Forelimb muscle (tissue), 1 donor: ENCODE results near the gene RASL12. TPM values are rescaled to one million over a fixed set of nuclear protein-coding genes. Genes with fewer than 3 reads are reported as not detected.
"Not testable (repeated sequence)": the region's sequence is repeated elsewhere in the genome, so short reads cannot be mapped to it uniquely, and the experiment has no call there.

ENCODE experiments used
- DNase-seq: peaks from one replicate; pipeline ENCODE4 v3.0.0-alpha.2; 2013; ENCODE audit warnings: low read depth
- polyA plus RNA-seq: library from polyadenylated mRNA; unstranded; fragments of 120-200 nt; gene quantifications from one replicate; pipeline ENCODE4 v1.2.1, GENCODE V29; 2013; ENCODE audit not compliant: insufficient read length

RASL12 gene, protein sequence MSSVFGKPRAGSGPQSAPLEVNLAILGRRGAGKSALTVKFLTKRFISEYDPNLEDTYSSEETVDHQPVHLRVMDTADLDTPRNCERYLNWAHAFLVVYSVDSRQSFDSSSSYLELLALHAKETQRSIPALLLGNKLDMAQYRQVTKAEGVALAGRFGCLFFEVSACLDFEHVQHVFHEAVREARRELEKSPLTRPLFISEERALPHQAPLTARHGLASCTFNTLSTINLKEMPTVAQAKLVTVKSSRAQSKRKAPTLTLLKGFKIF
- 12.7 TPM for polyA plus RNA-seq

DNA sequence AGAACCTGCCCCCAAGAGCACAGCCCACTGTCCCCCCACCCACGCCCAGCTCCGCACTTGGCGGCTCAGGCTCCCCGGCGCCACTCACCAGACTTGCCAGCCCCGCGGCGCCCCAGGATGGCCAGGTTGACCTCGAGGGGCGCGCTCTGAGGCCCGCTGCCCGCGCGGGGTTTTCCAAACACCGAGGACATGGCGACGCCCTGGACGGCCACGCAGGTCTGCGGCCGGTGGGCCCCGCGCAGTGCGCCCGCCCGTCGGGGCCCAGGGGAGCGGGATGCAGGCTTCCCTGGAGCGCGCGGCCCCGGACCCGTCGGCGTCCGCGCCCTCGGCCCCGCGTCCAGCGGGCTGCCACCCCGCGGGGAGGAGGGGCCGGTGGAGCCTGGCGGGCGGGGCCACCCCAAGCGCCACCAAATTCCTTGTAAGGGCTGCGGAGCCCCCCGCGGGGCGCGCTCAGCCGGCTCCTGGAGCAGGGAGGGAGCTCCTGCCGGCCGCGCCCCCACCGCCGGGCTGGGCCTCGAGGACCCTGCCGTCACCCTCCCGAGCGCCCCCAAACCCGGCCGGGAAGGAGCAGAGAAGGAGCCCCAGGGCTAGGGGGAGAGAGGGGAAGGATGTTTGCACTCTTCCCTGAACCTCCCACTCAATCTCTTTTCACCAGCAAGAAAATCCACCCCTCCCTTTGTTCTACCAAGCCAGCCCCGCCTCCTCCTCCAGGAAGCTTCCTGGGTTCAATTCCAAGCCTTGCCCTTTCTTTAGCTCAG lies at the start of gene RASL12:
TSS of gene RASL12 (minus strand) at position 347 of the 758 bp plus-strand sequence. CDS start at position 191, 156 bp downstream.
- DNase-seq, result no peak

DNA sequence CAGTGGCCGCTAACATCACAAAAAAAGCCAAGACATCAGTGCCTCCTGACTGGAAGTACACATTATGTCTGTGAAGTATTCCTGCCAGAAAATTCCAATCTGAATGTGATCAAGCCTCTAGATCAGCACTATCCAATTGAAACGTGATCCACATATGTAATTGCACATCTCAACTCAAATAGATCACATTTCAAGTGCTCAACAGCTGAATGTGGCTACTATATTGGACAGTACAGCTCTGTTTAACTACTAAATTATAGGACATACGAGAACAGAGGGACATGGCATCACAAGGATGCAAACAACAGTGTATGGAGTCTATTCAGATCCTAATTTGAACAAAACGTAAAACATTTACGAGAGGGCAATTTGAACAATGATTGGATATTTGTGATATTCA lies 47.8 kb upstream of the RASL12 start:
- no peak for DNase-seq

DNA sequence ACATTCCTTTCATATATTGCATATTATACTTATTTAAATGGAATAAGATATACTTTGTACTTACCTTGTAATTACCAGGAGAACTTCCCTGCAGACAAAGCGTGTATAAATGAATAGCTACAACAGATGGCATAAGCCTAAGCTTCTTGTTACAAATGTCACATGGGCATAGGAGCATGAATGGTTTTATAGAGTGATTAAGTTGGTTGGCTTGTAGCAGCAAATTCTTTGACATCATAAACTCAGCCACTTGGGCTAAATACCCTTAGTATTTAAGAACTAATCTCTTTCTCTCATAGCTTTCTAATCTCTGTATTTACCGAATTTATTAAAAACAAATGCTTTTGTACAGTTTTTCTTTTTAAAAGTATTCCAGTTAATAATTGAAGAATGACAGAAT lies 47.3 kb upstream of the RASL12 start, which contains the start of gene UBAP1L:
TSS of gene UBAP1L (minus strand) at position 115 of the 400 bp plus-strand sequence. CDS start 8,985 bp downstream, outside the sequence.
- no peak for DNase-seq

DNA sequence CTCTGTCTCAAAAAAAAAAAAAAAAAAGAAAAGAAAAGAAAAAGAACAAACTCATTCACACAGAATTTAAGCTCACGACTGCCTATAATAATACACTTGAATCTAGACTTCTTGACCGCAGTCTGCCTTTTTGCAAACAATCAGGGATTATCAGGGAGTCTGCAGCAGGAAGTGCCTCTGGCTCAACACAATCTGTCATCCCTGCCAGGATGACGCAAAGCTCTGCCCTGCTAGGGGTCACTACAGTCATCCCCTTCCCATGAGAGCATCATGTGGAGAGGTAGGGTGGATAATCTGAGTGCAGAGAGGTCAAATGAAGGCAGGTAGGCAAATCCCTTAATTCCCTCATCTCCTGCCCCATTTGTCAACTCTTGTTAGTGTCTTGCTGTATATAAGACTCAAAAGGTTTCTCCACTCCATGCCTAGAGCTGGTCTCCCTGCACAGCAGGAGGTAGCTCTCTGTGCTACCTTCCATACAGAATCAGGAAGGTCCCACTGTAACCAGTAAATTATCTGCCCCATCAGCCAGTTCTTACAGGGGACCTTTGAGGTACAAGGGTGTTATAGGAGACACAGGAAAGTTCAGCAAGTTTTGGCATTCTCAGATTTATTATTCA lies 43.0 kb upstream of the RASL12 start:
- no peak for DNase-seq

DNA sequence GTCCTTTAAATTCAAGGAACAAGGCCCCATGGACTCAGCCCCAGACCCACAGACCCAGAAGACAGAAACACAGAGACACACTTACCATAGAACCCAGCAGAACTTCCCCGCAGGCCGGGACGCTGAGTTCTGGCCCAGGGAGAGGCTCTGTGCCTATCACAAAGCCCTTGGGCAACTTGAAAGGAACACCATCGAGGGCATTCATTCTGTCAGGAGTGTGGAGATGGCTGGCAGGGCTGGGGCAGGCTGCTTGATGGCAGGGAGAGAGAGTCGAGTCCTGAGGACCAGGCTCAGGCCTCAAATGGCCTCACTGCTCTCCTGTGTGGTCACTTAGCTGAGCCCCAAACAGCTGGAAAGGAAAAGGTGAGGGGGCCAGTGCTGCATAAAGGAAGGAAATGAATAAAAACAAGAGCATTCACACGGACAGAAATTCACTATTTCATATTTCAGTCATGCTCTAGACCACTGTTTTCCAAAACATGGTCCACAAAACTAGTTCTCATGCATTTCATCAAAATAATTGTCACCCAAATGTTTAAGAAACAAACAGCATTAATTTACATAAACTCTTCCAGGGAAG lies 38.3 kb upstream of the RASL12 start:
- no peak for DNase-seq

DNA sequence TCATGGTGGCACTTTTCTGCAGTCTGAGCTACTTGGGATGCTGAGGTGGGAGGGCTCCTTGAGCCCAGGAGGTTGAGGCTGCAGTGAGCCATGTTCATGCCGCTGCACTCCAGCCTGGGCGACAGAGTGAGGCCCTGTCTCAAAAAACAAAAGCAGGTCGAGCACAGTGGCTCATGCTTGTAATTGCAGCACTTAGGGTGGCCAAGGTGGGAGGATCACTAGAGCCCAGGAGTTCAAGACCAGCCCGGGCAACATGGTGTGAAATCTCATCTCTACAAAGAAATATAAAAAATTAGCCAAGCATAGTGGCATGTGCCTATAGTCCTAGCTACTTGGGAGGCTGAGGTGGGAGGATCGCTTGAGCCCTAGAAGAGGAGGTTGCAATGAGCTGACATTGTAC lies 37.2 kb upstream of the RASL12 start:
- no peak for DNase-seq

DNA sequence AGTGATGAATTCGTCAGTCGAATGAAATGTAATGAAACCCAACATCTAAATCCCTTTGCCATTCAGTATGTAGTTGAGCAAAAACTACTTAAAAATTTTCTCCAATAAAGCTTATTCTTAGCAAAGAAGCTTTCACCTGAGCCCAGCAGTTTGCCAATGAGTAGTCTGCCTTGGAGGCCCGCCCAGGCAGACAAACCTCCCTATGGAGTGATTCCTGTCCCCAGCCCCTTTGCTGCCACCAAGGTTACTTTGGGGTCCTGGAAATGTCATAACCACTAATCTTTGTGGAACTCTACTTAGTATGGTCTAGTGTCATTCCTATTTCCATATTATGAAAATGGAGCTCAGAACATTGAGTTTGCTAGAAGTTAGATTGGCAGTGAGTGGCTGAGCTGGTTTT lies 35.1 kb upstream of the RASL12 start:
- DNase-seq, result no peak

DNA sequence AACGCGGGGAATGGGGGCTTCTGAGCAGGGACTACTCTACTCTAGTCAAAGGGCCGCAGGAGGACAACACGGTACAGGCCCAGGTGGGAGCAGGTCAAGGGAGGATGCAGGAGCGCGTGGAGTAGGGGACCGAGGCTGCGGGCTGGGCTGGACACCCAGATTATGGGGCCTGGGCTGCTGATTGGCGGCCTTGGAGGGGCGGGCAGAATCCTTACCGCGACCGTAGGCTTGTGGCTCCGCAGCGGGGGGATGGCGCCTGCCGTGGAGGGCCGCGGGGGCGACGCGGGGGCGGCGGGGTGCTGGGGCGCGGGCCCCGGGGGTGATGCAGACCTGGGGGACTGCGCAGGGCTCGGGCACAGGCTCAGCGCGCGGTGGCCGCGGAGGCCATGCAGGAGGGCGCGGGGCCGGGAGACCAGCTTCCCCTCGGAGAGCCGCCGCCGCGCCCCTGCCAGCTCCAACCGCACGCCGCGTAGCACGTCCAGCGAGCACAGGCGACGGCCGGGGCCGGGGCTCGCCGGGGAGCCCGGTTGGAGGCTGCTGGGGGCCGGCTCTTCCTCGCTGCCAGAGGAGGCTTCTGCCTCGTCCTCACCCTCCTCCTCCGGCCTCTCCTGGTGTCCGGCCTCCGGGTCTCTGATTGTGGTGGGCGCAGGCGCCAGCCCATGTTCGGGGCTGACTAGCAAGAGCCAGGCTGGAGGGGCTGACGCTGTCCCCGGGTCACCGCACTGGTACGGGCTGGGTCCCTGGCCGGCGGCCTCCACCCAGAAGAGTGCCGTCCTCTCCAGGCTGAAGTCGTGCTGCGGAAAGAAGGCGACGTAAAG lies 34.3 kb upstream of the RASL12 start:
- no peak for DNase-seq

DNA sequence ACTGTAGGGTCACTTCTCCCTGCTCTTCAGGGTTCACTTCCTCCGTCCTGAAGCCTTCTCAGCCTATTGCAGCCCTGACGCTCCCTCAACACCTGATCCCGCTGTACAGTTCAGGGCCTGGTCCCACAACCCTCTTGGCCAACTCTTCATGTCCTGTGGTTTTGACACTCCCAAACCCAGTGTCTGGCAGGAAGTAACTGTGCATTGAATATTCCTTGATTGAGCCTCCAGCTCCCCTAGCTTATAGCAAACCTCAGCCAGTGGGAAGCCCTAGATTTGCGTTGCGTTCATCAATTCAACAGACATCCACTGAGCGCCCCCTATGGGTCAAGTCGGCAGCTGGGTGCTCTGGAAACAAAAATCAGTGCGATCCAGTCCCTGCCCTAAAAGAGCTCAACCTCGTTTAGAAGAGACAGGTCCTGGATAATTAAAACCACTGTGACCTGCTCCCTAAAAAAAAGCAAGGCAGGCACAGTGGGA lies 33.7 kb upstream of the RASL12 start:
- DNase-seq, result peak; percentile 39

DNA sequence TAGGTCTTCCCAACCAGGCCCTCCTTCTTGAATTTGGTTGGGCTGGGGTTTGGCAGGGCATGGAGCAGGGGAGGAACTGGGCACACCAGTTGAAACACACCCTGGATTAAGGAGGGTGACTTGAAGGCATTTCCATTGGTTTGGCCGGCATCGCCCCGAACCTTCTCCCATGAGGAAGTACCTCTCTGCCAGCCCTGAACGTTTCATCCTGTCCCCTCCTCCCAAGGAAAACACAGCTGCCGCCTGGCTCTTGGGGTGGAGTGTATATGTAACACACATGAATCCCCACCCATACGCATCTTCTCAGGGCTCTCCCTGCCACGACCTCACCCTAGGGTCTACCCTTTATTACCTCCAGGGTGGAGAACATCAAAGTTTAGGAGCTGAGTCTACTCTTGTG lies 32.7 kb upstream of the RASL12 start:
- no peak for DNase-seq

DNA sequence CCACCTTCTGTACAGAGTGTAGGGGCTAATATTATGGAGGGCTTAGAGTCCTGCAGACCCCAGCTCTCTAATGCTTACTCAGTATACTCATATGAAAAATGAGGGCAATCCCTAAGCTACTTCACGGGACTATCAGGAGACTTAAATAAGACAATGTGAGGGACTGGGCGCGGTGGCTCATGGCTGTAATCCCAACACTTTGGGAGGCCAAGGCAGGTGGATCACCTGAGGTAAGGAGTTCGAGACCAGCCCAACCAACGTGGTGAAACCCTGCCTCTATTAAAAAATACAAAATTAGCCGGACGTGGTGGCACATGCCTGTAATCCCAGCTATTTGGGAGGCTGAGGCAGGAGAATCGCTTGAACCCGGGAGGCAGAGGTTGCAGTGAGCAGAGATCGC lies 32.0 kb upstream of the RASL12 start:
- not testable (repeated sequence) for DNase-seq

DNA sequence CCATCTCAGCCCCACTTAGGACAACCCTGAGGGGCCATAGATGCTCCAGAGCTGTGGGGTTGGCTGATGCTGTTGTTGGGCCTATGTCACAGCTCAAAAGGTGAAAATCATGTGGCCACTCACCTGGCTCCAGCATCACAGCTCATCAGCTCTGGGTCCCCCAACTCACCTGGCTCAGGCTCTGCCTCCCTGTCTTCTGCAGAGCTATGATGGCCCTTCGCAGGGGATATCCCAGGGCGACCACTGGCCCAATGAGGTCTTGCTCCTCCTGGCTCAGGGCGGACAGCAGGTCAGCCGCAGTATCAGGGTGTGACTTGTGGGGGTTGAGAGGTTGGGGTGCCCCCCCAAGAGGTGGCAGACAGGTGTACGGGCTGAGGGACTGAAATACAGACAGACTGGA lies 31.5 kb upstream of the RASL12 start:
- DNase-seq, result no peak

DNA sequence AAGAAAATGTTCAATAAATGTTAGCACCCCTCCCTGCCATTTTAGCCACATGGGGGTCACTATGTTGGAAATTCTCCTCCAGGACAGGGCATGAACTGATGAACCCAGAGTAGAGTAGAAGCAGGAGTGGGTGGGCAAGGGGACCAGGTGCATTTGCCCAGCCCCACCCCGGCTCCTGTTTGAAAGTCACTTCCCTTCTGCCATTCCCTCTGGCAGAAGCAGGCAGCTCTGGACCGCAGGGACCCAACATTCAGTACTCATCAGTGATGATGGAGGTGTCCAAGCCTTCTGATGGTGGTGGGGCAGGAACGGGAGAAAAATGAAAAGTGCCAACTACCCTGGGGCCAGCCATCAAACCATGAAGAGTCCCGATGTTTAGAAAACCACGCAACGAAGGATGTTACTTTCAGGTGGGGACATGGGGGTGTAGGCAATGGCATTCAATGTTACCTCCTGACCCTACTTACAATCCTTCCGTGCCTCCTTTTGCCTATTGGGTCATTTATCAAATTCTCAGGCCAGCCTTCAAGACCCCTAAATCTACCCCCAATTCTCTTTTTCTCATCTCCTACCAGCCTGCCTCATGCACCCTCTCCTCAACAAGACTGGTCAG lies 30.0 kb upstream of the RASL12 start:
- DNase-seq, result no peak

DNA sequence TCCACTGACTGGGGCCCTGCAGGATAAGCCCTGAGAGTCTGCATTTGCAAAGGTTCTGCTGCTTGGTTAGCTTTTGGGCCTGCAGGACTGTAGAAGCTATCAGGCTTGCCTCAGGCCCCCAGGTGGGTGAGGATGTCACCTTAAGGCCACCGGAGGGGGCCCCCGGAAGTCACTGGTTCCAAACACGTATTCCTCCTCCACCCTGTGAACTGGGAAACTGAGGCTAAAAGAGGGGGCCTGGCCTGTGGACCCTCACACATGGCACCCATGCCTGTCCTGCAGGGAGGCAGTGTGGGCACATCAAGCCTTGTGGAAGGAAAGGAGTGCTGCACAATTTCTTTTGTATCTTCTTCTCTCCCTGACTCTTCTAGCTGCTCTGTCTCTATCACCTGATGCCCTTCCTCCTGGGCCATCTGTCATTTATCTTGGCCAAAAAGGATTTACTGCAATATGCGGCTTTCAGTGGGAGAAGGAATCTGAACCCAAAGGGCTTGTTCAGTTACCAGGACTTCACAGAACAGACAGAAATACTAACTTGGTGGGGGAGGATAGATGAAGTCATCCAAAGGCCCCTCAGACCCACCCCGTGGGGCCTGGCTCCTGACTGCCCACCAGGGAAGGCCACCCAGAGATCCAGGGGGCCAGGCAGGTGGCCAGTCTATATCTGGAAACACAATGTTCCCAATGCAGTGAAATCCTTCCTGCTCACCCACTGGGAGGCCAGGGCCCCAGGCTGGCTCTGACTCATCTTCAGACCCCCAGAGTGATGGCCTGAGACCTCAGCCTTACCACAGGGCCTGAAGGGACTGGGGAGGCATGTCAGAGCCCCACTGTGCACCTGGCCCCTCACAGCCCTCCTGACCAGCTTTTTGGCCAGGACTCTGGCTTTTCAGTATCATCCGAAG lies 28.9 kb upstream of the RASL12 start:
- DNase-seq, result no peak

DNA sequence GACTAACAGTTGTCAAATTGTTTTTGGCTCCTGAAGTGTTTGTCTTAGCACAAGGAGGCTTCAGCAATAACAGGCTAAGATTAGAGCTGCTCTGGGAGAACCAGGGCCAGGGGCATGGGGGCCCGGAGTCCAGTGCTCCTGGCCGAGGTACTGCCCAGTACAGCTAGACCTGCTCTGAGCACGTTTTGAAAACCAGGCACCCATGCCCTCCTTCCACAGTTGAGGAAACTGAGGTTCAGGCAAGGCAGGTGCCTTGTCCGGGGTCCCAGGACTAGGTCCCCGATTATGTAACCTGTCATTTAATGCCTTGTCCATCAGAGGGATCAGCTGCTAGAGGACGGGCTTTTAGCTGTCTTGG lies 27.9 kb upstream of the RASL12 start:
- no peak for DNase-seq

DNA sequence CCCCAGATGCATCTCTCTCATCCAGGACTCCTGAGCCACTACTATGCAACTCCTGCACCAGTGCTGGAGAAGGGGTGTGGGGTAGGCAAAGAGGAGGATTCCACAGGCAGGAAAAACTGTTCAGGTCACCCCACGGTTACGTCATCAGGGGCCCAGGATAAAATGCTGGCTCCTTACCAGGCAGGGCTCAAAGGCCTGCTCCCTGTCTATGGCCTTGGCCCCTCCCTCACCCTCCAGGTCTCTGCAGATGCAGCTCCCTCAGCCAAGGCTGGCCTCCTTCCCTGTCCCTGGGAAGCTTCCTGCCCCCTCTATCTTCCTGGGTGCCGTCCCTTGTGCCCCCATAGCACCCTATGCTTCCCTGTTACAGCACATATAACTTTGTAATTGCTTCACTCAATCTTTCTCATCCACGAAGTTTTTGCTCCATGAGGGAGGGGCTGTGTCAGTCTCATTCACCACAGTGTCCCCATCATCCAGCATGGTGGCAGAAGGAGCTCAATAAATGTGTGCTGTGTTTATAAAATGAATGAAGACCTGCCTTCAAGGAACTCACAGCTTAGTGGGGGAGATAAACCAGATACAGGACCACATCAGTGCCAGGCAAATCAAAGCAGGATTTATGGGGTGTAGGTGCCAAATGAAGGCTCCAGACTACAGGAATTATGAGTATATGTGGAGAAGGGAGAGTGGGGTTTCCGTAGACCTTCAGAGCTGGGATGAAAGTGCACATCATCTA lies 27.4 kb upstream of the RASL12 start:
- no peak for DNase-seq

DNA sequence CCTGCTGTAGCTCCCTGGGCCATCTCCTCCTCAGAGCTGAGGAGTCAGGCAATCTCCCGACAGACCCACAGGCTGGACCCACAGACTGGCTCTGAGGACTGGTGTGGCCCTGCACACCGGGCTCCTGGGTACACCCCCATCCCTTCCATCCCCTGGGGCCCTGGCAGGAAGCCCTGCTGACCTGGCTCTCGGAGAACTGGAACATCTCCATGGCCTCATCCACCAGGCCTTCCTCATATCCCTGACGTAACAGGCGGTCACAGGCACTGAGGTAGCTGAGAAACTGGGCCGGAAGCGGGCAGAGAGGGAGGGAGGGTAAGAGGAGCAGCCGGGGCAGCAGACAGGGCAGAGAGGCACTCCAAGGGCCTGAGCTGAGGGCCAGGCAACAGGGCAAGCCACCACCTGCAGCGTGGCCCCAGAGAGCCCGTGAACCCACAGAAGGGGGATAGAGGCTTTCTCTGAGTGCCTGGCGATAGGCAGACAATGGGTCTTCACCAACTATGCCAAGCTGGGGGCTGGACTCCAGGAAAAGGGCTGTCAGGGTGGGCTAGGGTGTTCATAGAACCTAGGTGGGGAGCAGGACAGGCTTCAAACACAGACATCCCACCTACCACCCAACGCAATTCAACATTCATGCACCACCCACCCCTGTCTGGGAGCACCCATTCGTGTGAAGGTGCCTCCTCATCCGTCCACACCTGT lies 26.7 kb upstream of the RASL12 start:
- no peak for DNase-seq

DNA sequence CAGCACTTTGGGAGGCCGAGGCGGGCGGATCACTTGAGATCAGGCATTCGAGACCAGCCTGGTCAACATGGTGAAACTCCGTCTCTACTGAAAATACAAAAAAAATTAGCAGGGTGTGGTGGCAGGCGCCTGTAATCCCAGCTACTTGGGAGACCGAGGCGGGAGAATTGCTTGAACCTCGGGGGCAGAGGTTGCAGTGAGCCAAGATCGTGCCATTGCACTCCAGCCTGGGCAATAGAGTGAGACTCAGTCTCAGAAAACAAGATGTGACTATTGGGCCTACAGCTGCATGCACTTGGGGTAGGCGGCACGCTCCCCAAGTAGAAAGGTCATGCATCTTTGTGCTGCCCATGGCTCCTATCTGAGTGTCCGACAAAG lies 26.0 kb upstream of the RASL12 start:
- not testable (repeated sequence) for DNase-seq
